HG03354 (cell line): ENCODE measurements around the gene ZNF160.
"Not testable (repeated sequence)": the region's sequence is repeated elsewhere in the genome, so short reads cannot be mapped to it uniquely, and the experiment has no call there.

Experiments
- ATAC-seq: cut with Tn5 transposase; IDR thresholded peaks from one replicate; pipeline ENCODE4 v1.9.1; 2021; ENCODE audit warnings: mild to moderate bottlenecking; ENCODE audit not compliant: unreplicated experiment, poor library complexity, severe bottlenecking

Gene ZNF160

DNA sequence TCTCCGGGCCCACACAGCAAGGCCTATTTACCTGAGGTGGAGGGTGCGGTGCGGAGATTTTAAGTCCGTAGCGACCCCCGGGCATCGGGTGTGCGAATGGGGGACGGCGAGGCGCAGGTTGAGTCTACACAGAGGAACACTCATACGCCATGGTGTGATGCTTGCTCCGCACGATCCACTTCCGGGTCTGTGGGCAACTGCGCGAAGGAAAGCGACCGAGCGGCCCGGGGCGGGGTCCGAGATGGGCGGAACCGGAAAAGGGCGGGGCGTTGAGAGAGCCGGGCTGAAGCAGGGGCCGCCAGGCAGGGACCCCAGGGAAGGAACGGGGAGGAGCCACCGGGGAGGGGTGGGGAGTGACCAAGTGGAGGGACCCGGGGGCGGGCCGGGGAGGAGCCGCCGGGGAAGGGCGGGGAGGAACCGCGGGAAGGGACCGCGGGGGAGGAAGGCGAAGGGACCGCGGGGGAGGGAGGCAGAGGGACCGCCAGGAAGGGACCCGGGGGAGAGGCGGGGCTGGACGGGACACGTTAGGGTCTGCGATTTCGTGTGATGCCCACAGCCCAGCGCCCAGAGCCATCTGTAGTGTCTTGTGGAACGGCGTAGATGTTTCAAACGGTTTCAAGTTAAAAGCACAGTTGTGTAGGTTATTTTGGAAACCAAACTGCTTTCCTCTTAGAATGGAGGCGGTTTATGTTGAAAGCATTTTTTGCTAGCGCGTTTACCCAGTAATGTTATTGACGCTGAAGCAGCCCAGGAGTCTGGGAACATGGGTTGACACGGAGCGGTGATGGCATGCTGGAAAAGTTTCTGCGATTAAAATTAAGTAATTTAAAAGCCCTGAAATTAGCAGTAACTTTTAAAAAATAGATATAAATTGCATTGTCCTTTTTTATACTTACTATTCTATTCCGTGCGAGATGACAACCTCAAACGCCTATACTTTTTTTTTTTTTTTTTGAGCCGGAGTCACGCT is at the start of gene ZNF160:
TSS of gene ZNF160 (minus strand) at position 189 of the 970 bp plus-strand sequence. CDS start 17,146 bp downstream, outside the sequence.
- peak; percentile 93 for ATAC-seq

DNA sequence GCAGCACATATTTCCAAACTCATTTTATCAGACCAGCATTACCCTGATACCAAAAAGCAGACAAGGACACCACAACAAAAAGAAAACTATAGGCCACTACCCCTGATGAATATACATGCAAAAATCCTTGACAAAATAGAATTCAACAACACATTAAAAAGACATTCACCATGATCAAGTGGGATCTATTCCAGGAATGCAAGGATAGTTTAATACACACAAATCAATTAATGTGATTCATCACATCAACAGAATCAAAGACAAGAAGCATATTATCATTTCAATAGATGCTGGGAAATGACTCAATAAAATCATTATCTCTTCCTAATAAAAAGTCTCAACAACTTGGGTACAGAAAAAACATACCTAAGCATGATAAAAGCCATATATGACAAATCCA is 44.4 kb upstream of the ZNF160 start:
- no peak for ATAC-seq

DNA sequence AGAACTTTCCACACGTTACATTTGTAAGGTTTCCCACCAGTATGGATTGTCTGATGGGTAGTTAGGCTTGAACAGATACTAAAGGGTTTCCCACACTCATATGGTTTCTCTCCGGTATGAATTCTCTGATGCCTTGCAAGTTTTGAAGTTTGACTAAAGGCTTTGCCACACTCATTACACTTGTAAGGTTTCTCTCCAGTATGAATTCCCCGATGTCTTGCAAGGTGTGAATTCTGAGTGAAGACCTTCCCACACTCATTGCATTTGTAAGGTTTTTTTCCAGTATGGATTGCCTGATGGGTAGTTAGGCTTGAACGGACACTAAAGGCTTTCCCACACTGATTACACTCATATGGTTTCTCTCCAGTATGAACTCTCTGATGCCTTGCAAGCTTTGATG is 37.1 kb upstream of the ZNF160 start:
- no peak for ATAC-seq

DNA sequence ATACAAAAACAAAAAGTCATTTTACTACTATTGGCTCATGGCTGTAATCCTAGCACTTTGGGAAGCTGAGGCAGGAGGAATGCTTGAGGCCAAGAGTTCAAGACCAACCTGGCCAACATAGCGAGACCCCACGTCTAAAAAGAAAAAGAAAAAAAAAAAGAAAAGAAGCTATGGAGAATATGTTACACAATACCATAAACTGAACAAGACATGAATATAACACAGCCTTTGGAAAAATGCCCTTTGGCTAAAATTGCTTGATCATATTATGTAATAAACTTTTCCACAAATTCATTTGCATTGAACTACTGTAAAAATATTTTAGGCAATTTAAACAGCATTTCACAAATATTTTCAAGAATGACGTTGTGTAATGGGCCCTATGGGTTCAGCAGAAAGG is 33.2 kb upstream of the ZNF160 start:
- no peak for ATAC-seq

DNA sequence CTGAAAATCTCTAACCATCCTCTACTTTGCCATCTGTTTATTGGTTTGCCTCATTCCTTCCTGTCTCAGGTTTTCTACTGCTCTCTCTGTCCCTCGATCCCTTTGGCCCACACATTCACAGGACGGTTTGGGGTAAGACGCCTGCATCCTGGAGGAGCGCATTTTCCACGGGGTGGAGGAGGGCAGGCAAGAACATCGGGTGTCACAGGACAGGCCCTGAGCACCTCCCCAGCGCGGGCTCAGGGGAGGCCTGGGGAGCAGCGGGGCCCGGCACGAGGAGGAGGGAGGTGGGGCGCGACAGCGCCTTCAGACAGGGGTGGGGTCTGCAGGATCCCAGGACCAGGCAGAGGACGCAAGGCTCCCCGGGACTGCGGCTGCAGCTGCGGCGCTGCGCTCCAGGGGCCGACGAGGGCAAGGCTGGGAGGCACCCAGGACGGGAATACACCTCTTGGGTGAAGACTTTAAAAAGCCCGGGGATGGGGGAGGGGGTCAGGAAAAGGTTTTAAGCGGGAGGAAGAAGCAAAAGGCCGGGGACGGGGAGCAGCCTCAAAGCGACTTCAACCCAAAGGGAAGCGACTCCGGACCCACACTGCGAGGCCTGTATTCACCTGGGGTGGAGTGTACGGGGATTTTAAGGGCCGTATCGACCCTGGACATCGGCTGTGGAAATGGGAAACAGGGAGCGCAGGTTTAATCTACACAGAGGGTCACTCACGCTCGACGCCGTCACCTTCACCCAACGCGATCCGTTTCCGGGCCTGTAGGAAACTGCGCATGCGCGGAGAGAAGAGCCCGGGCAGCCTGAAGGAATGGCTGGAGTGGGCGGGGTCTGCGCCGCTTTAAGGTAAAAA is 29.1 kb upstream of the ZNF160 start, which contains the start of gene ZNF415:
TSS of gene ZNF415 (minus strand) at position 770 of the 851 bp plus-strand sequence. CDS start 10,234 bp downstream, outside the sequence.
- no peak for ATAC-seq

DNA sequence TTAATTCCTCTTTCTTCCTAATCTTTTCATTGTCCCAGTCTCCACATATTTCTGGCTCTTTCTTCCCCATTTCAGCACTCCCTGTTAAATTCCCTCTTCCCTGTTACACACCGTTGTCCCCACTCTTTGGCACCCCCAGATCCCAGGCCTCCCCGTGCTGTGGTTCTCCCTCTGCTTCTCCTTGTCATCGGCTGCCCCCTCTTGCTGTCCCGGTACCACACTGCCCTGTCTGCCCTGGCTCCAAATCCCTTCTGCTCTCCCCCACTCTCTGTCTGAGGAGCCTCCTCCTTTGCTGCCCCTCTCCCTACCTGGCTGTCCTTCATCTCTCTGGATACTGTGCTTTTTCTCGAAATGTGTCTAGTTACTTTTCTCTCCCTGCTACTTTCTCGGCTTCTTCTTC is 28.5 kb upstream of the ZNF160 start:
- ATAC-seq = no peak

DNA sequence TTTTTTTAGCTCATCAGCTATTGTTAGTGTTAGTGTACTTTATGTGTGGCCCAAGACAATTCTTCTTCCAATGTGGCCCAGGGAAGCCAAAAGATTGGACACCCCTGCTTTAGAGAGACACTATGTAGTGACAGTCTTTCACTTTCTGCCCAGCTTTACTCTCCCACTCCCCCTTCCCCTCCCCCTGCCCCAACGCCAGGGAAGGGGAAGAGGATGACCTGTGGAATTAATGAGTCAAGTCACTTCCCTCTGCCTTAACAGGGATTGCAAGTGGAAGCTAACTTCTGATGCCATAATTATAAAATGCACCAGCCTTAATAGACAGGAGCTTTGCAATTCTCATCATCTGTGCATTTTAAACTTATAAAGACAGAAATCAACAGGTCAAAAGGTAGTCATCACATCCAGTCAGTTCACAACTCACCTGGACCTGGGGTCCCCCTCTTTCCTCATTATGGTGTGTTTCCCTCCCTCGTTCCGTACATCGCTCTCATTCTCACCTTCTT is 27.9 kb upstream of the ZNF160 start:
- ATAC-seq = no peak

DNA sequence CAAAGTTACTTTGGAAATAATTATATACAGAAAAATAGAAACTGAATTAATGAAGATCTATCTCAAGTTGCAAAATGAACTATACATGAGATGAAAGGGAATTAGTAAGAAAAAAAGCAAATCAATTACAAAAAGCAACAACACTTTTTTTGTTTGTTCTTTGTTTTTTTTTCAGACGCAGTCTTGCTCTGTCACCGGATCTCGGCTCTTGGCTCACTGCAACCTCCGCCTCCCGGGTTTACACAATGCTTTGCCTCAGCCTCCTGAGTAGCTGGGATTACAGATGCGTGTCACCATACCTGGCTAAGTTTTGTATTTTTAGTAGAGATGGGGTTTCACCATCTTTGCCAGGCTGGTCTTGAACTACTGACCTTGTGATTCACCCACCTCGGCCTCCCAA is 27.3 kb upstream of the ZNF160 start:
- ATAC-seq = no peak

DNA sequence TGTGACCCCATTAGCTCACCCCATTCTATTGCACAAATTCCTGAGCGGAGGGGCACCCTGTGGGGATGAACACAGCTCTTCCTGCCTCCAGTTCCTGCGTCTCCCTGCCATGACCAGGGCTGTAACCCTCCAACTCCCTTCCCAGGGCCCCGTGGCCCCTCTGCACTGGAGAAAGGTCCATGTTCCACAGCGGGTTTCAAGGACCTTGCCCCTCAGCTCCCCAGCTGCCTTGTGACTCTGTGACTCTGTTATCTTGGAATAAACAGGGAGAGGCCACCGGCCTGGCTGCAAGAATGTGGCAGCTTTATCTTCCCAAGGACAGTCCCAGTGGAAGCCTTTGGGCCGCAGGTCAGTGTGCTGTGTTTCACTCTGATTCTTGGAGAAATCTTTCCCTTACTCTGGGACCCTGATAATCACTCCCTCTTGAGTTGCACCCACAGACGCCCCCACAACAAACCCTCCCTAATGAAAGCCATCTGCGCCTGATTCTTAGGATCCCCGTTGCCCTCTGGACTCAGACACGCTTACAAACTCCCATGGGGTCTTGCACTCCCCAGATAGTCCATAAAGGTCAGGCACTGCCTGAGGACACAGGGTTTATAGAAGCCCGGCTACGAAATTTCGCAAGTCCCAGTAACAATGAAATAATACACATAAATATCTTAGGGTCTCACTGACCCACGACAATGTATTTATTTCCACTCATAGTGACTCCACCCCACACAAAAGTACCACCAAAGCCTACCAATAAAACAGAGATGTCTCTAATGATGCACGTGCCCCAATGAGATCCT is 23.7 kb upstream of the ZNF160 start:
- not testable (repeated sequence) for ATAC-seq

DNA sequence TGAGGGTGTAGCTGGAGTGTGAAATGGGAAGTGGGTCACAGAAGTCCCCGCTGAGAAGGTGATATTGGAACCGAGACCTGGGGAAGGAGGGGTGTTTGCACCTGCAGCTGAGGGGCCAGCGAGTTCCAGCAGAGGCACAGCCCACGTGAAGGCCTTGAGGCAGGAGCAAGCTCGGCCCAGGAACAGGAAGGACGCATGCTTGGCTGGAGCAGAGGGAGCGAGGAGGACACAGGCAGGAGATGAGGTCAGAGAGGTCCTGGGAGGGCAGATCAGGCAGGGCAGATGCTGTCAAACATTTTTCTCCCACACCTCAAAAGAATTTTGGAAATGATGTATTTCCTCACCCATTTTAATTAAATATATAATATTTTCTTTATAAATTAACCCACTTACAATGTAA is 20.2 kb upstream of the ZNF160 start:
- ATAC-seq = no peak

DNA sequence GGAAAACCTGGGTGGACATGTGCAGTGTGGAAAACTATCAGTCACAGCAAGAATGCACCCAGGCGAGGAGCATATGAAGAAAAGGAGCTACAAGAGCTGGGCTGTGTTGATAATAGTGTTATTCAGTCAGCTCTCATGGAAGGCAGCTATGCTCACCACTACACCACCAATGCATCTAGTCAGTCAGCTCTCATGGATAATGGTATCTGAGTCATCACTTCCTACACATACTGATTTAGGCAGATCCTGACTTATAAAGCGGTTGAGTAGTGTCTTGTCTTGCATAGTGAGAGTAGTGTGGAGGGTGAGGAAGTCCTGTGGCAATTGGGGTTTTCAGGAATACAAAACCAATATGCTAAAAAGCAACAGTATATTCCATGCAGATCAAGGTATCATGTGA is 9.1 kb upstream of the ZNF160 start:
- ATAC-seq = no peak

DNA sequence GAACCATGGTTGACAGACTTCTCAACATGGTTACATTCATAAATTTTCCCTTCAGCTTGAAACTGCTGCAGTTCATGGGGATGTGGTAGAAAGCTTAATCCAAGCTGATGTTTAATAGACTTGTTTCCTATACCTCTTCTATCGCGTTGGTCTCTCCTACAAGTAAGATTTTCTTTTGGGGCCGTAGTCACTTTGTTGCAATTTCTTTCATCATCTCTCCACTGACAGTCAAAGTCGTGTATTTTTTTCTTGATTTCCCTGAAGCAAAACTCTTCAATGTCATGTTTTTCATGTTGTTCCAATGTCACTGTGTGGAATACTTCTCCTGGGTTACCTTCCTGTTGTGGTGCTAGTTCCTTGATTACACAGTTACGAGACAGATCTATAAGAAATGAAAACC is 6.3 kb upstream of the ZNF160 start:
- ATAC-seq = no peak

DNA sequence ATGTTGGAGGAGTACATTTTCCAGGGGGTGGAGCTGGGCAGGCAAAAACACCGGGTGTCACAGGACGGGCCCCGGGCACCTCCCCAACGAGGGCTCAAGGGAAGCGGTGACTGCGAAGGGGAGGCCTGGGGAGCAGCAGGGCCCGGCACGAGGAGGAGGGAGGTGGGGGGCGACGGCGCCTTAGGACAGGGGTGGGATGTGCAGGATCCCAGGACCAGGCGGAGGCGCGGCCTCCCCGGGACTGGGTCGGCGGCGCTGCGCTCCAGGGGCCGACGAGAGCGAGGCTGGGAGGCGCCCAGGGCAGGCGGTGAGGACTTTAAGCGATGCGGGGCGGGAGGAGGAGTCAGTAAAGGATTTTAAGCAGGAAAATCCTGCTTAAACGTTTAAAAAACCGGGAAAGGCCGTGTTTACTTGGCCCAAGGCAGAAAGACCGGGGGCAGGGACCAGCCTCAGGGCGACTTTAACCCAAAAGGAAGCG is 427 bp downstream of the ZNF160 start:
- peak; percentile 32 for ATAC-seq

DNA sequence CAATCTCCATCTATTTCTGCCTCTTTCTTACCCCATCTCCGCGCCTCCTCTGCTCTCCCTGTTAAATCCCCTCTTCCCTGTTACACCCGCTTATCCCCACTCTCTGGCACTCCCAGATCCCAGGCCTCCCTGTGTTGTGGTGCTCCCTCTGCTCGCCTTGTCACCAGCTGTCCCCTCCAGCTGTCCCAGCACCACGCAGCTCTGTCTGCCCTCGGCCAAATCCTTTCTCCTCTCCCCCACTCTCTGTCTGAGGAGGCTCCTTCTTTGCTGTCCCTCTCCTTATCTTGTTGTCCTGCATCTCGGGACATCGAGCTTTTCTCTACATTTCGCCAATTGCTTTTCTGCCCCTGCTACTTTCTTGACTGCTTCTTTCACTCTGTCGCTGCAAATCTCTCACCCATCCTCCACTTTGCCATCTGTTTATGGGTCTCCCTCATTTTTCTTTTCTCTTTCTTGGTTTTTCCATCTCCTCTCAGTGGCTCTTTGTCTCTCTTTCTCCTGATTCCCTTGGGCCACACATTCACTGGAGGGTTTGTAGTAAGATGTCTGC is 941 bp downstream of the ZNF160 start:
- no peak for ATAC-seq

DNA sequence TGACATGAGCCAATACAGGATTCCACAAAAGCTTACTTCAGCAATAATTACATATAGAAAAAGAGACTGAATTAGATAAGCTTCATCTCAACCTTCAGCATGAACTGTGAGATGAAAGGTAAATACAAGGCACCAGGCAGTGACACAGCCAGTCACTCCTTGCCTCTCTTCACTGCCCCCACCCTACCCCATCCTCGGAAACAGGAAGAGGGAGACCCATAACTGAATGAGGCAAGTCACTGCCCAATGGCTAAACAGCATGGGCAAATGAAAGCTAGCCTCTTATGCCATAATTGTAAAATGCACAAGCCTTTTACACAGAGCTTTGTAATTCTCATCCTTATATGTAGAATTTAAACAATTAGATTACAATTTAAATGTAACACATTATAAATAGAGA is 1.7 kb downstream of the ZNF160 start:
- ATAC-seq = no peak

DNA sequence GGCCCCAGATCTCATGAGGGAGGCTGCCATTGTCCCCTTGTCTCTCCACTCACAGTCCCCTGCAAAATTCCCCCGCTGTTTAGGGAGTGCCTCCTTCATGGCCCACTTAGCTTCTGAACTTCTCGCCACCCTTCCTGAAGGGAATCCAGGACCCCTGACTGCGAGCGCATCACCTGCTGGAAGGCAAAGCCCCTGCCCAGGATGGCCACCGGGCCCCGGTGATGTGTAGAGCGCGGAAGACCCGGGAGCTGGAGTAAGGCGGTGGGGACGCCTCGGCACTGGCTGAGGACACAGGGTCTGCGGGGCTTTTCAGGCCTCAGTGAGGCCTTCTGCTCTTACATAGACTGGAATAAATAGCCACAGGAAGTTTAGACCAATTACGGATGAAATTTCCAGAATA is 4.7 kb downstream of the ZNF160 start:
- not testable (repeated sequence) for ATAC-seq

DNA sequence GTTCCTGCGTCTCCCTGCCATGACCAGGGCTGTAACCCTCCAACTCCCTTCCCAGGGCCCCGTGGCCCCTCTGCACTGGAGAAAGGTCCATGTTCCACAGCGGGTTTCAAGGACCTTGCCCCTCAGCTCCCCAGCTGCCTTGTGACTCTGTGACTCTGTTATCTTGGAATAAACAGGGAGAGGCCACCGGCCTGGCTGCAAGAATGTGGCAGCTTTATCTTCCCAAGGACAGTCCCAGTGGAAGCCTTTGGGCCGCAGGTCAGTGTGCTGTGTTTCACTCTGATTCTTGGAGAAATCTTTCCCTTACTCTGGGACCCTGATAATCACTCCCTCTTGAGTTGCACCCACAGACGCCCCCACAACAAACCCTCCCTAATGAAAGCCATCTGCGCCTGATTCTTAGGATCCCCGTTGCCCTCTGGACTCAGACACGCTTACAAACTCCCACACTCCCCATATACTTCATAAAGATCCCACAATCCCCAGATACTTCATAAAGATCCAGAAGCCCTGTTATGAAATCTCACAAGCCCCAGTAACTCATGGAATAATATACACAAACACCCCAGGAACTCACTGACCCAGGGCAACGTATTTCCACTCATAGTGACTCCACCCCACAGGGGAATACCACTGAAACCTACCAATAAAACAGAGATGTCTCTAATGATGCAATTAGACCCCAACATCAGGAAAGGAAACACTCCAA is 6.1 kb downstream of the ZNF160 start:
- not testable (repeated sequence) for ATAC-seq

DNA sequence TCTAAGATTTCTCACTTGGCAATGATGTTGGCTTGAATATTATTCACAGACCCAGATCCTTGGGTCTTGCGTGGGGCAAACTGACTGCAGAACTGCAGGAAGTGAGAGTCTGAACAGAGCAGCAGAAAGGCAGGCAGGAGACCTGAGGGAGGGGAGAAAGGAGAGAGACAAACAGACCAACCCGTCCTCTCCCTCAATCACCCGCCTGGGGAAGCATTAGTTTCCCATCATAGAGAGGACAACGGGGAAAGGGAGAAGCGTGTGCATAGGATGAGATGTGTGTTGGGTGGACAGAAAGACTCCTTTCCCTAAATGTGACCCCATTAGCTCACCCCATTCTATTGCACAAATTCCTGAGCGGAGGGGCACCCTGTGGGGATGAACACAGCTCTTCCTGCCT is 6.6 kb downstream of the ZNF160 start:
- not testable (repeated sequence) for ATAC-seq
